ENCODE data around the gene CNST.

CNST gene

GRCh38 chr1:246566128-246566812 is at the start of gene CNST, which contains the start of gene TFB2M:
CNST (plus strand) TSS chr1:246566456; CDS start chr1:246591563, 25,107 bp downstream.
TFB2M (minus strand) TSS chr1:246566261; CDS start chr1:246566138, 123 bp downstream.
- DNase-seq (ENCODE audit: low read depth) = peak; percentile 99

GRCh38 chr1:246517391-246517790 is 48.9 kb upstream of the CNST start:
- DNase-seq (ENCODE audit: low read depth) = no peak

DNA sequence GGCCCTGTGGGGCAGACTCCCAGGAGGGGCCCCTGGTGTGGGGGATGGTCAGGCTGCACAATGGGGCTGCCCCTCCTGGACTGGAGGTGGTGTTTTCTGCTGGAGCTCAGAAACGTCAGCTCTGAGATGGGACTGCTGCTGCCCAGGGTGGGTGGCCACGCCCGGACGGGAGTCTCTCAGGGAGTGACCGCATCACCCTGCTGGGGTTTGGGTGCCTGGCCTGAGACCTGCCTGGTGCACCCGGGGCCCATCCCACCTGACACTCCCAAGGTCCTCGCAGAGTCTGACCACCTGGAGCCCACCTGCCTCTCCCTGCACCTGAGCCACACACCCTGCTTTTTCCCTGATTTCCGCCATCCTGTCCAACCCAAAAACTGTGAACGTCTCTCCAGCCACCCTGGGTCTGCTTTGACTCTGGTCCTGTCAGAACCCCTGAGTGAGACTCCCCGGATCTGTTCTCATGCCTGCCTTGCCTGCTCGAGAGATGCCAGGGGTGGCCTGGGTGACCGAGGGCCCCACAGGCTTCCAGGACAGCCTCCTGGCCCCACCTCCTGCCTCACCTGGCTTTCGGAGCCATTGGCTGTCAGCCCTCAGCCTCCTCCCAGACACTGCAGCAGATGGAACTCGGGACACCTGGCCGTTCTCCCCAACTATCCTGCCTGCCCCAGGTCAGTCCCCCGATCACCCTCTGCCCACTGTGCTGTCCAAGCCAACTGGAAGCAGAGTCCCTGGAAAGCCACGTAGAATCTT is 47.6 kb upstream of the CNST start:
- no peak for DNase-seq (ENCODE audit: low read depth)

DNA sequence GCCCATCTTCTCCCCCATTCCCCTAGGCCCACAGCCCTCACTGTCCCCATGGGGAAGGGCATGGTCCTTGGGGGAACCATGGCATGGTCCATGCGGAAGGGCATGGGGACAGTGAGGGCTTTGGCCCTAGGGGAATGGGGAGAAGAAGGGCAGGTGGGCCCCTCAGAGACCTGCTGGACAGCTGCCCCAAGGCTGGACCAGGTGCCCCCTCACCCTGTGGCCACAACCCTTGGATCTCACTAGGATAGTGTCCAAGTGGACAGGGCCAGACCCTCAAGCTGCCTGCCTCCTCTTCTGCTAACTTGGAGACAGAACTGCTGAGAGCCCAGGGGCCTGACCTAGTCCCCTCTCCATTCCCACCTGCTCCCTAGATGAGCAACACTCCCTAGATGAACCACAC is 46.7 kb upstream of the CNST start:
- DNase-seq (ENCODE audit: low read depth) = no peak

DNA sequence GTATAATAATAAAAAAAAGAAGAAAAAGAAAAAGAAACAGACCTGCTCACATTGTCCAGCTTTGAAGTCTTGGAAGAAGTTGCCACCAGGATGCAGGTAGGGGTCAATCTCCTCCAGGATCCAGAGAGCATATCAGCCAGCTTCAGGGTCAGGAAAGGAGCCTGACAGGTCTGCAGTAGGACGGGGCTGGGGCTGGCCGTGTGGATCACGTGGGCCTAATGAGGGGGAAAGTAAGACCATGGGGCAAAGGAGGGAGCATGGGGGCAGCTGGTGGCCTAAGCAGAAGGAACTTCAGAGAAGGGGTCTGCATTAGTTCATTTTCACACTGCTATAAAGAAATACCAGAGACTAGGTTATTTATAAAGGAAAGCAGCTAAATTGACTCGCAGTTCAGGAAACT is 39.9 kb upstream of the CNST start:
- no peak for DNase-seq (ENCODE audit: low read depth)

GRCh38 chr1:246526915-246527314 is 39.3 kb upstream of the CNST start:
- peak; percentile 39 for DNase-seq (ENCODE audit: low read depth)

DNA sequence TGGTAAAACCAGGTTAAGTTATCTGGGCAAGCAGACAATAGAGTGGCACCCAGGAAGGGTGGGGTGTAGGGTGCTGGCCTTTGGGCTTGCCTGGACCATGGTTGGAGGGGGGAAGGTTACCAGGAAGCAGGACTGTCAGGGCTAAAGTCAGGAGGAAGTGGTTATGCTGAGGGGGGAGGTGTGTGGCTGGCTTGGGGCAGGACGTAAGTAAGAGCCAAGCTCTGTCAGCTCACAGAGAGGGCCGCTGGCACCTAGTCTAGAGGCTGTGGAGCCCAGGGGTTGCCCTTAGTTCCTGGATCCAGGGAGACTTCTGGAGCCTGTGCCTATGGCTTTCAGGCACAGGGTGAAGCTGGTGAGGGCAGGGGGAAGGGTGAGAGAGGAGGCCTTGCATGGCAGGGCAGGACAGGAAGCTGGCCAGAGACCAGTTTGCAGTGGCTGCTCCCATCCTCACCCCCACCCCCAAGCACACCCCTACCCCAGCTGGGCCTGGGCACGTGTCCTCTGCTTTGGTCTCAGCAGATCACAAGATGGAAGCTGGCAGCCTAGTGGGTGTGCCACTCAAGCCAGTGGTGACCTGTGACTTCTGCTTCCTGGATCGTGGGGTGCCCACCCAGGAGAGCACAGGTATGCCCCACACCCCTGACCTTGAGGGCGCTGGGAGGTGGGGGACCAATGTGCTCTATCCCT is 38.7 kb upstream of the CNST start:
- peak; percentile 47 for DNase-seq (ENCODE audit: low read depth)

DNA sequence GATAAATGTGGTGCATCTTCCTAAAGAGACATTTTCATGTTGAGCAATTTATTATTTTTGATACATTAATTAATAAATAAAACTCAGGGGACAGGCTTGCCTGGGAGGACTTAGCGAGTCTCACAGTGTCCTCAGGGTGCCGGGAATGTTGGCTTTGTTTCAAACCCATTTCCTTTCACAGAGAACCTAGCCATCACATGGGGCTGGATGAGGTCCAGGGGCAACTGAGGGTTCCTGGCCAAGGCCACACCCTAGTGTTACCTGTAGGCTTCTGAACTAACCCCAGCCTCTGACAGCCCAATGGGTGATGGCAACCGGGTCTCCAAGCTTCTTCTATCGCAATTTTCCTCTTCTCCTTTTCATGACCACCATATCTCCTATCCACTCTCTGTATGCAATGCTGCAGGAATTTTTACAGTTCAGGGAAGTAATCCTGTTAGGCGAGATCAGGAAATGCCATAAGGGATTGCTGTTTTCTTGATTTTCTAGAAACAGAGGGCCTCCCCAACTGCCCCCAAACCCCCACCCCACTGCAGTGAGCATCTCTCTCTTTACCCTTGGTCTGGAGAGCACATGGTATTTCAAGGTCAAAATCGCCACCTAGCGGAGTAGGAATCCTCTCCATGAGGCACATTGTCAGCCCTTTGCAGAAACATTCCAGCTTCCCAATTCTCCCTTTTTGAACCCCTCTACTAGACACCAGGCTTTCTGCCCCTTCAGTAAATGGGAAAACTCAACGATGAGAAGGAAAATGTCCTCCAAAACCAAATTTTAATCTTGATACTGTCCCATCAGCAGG is 37.1 kb upstream of the CNST start:
- DNase-seq (ENCODE audit: low read depth) = no peak

- DNase-seq (ENCODE audit: low read depth) = no peak
Observed at GRCh38 chr1:246530482-246530881, 35.8 kb upstream of the CNST start.

DNA sequence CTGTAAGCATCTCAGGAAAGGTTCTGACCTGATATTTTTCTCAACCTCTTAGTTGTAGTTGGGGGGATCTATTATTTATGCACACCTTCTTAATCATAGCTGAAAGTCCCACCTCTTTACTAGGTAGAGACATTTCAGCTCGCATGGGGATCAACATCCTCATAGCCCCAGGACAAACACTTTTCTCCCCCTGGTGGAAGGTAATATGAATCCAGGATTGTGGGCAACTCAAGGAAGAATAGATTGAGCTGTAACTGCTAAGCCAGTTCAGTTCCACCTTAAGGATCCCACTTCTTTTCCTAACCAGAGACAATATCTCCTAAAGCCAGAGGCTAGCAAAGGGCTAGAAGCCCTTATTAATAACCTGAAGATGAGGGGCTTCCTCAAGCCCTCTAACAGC is 33.7 kb upstream of the CNST start:
- no peak for DNase-seq (ENCODE audit: low read depth)

DNA sequence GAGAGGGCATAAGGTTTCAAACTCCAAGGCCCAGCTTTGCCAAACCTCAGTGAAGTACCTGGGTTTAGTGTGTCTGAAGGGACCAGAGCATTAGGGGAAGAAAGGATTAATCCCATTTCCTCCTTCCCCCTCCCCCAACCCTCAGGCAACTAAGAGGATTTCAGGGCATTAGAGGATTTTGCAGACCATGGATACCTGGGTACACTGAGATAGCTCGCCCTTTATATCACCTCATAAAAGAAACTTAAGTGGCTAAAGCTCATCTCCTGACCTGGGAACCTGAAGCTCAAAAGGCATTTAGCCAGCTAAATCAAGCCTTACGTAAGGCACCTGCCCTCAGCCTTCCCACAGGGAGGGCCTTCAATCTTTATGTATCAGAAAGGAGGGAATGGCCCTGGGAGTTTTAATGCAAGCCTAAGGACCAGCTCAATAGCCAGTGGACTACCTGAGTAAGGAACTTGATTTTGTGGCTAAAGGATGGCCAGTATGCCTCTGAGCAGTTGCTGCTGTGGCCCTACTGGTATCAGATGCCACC is 32.8 kb upstream of the CNST start:
- DNase-seq (ENCODE audit: low read depth) = no peak

GRCh38 chr1:246534114-246534513 is 32.1 kb upstream of the CNST start:
- DNase-seq (ENCODE audit: low read depth) = no peak

- DNase-seq (ENCODE audit: low read depth) = no peak
Observed at GRCh38 chr1:246537441-246537840, 28.8 kb upstream of the CNST start.

- DNase-seq (ENCODE audit: low read depth) = no peak
Observed at GRCh38 chr1:246537887-246538286, 28.4 kb upstream of the CNST start.

GRCh38 chr1:246540738-246541491 is 25.3 kb upstream of the CNST start:
- DNase-seq (ENCODE audit: low read depth) = no peak

DNA sequence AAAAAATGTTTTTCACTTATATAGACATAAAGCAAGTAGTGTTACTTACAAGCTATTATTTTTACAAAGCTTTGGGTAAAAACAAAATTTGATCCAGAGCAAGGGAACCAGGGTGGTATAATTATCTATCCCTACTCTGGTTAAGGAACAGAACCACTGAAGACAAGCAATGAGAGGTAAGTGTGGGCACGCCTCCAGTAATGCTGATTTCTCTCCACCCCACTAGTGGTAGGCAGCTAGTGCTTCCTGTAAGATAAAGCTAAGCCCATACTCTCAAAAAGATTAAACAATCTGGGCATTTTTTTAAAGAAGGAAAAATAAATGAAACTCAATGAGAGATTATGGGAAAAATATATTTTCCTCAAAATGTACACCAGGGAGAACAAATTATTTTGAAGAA is 22.3 kb upstream of the CNST start:
- no peak for DNase-seq (ENCODE audit: low read depth)

DNA sequence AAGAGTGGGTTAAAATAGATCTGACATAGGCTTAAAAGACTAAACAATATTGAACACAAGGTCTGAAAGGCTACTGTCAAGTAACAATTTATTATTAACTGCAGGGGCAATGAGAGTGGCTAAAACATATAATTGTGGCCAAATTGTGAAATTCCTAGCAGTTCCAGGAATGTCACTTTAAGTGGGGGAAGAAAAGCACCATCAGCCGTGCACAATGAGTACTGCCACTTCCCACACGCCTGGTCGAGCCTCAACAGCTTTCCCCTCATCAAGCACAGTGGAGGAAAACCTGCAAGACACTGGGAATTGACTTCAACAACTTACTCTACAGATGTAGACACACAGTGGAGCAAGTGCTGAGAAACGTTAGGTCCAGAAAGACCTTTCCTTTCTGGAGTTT is 16.6 kb upstream of the CNST start:
- DNase-seq (ENCODE audit: low read depth) = no peak

GRCh38 chr1:246550402-246550801 is 15.9 kb upstream of the CNST start:
- DNase-seq (ENCODE audit: low read depth) = no peak

GRCh38 chr1:246552110-246552509 is 14.1 kb upstream of the CNST start:
- no peak for DNase-seq (ENCODE audit: low read depth)

DNA sequence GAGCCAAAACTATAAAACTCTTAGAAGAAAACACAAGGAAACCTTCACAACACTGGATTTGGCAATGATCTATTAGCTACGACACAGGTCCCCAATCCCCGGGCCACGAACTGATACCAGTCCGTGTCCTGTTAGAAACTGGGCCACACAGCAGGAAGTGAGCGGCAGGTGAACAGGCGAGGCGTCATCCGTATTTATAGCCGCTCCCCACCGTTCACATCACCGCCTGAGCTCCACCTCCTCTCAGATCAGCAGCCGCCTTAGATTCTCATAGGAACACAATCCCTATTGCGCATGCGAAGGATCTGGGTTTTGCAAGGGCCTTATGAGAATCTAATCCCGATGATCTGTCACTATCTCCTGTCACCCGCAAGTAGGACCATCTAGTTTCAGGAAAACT is 12.1 kb upstream of the CNST start:
- DNase-seq (ENCODE audit: low read depth) = no peak

- DNase-seq (ENCODE audit: low read depth) = no peak
Observed at GRCh38 chr1:246558041-246558440, 8.2 kb upstream of the CNST start.

Data from CMK (cell line).